GM23338 (cell line): ENCODE measurements around the gene NAALADL2. TPM values are rescaled to one million over a fixed set of nuclear protein-coding genes. Genes with fewer than 3 reads are reported as not detected.

Experiments used
- ATAC-seq: fragments of 200-7000 bp; cut with Tn5 transposase; 3 replicates; pipeline ENCODE4 v1.9.1; 2020
- DNase-seq: peaks from one replicate; pipeline ENCODE4 v3.0.0-alpha.2; 2015; ENCODE audit warnings: low spot score
- H2AFZ ChIP-seq: fragments of 200-600 bp; sonication (generic); 2 replicates; pipeline ENCODE4 v1.8.0; 2016; ENCODE audit warnings: antibody characterized with exemption, mild to moderate bottlenecking, moderate library complexity
- H3F3A ChIP-seq: fragments of 200-600 bp; sonication (generic); replicated peaks from 2 replicates; pipeline ENCODE4 v1.8.0; 2017; ENCODE audit warnings: antibody characterized with exemption, mixed run types, low read depth
- H3K27ac ChIP-seq: fragments of 200-600 bp; sonication (generic); 2 replicates; pipeline ENCODE4 v1.6.1; 2016; ENCODE audit warnings: low read depth
- H3K27me3 ChIP-seq: fragments of 200-600 bp; sonication (generic); 2 replicates; pipeline ENCODE4 v1.8.0; 2016; ENCODE audit warnings: mild to moderate bottlenecking, mixed run types, moderate library complexity; ENCODE audit not compliant: insufficient read depth
- H3K36me3 ChIP-seq: fragments of 200-600 bp; sonication (generic); 2 replicates; pipeline ENCODE4 v1.8.0; 2016; ENCODE audit warnings: mild to moderate bottlenecking; ENCODE audit not compliant: insufficient read depth
- H3K4me1 ChIP-seq: fragments of 200-600 bp; sonication (generic); 2 replicates; pipeline ENCODE4 v1.8.0; 2016; ENCODE audit warnings: mild to moderate bottlenecking, moderate library complexity; ENCODE audit not compliant: insufficient read depth
- H3K4me2 ChIP-seq: fragments of 200-600 bp; sonication (generic); 2 replicates; pipeline ENCODE4 v1.7.1; 2017; ENCODE audit warnings: mixed run types
- H3K4me3 ChIP-seq: fragments of 200-600 bp; sonication (generic); 2 replicates; pipeline ENCODE4 v1.6.1; 2016; ENCODE audit warnings: mixed run types
- H3K79me2 ChIP-seq: fragments of 200-600 bp; sonication (generic); replicated peaks from 2 replicates; pipeline ENCODE4 v1.8.0; 2017; ENCODE audit warnings: mild to moderate bottlenecking; ENCODE audit not compliant: insufficient read depth
- H3K9me2 ChIP-seq: fragments of 200-600 bp; sonication (generic); 2 replicates; pipeline ENCODE4 v1.8.0; 2017; ENCODE audit not compliant: insufficient read depth
- H4K20me1 ChIP-seq: fragments of 200-600 bp; sonication (generic); replicated peaks from 2 replicates; pipeline ENCODE4 v1.8.0; 2017; ENCODE audit warnings: mild to moderate bottlenecking; ENCODE audit not compliant: insufficient read depth
- H3K27ac Mint-ChIP-seq: 2 replicates; pipeline ENCODE4 v1.8.0; 2020; ENCODE audit warnings: inconsistent platforms, mild to moderate bottlenecking, moderate library complexity, mixed read lengths
- H3K27me3 Mint-ChIP-seq: 3 replicates; pipeline ENCODE4 v1.8.0; 2022; ENCODE audit warnings: low read depth, mild to moderate bottlenecking, moderate library complexity, mixed read lengths, inconsistent platforms; ENCODE audit not compliant: insufficient read depth, poor library complexity
- H3K36me3 Mint-ChIP-seq: 3 replicates; pipeline ENCODE4 v1.8.0; 2021; ENCODE audit warnings: low read depth, mild to moderate bottlenecking, inconsistent platforms, moderate library complexity, mixed read lengths
- H3K4me1 Mint-ChIP-seq: 3 replicates; pipeline ENCODE4 v1.8.0; 2020; ENCODE audit warnings: mild to moderate bottlenecking, inconsistent platforms, mixed read lengths
- H3K4me3 Mint-ChIP-seq: 3 replicates; pipeline ENCODE4 v1.8.0; 2021; ENCODE audit warnings: moderate library complexity, mild to moderate bottlenecking, inconsistent platforms, mixed read lengths
- H3K9me3 Mint-ChIP-seq: 3 replicates; pipeline ENCODE4 v1.8.0; 2020; ENCODE audit warnings: moderate library complexity, mild to moderate bottlenecking, inconsistent platforms, mixed read lengths
- CREB1 ChIP-seq: fragments of 250-450 bp; sonication (Bioruptor Pico); IDR thresholded peaks from 2 replicates; pipeline ENCODE4 v1.5.0; 2020; ENCODE audit warnings: low read depth, mild to moderate bottlenecking, moderate library complexity
- EZH2phosphoT487 ChIP-seq: fragments of 200-600 bp; sonication (generic); IDR thresholded peaks from one replicate; pipeline ENCODE4 v1.8.1; 2018; ENCODE audit warnings: antibody characterized with exemption; ENCODE audit not compliant: unreplicated experiment
- JUNB ChIP-seq: IDR thresholded peaks from one replicate; pipeline ENCODE4 v1.6.1; 2016; ENCODE audit warnings: antibody characterized with exemption; ENCODE audit not compliant: unreplicated experiment
- ZNF462 ChIP-seq: fragments of 250-450 bp; sonication (Bioruptor Pico); IDR thresholded peaks from 2 replicates; pipeline ENCODE4 v1.5.0; 2020; ENCODE audit warnings: mild to moderate bottlenecking, moderate library complexity
- polyA plus RNA-seq: library from polyadenylated mRNA; unstranded; fragments of >200 nt; fragmentation: Nextera tagmentation; extraction: Ambion mirVana; gene quantifications from 2 replicates; pipeline ENCODE4 v1.2.1, GENCODE V29; 2016
- total RNA-seq: library from RNA; depleted of rRNA; stranded (reverse); fragments of >200 nt; shearing (Covaris generic); gene quantifications from 2 replicates; pipeline ENCODE4 v1.2.3, GENCODE V29; 2014
- TF ChIP-seq, protein P1 (sequence below): IDR thresholded peaks from 2 replicates; pipeline ENCODE4 v1.6.1; 2016; ENCODE audit warnings: antibody characterized with exemption

NAALADL2 gene
- total and polyA plus RNA-seq, 2 experiments from 2014 or later, result 1.6 to 2.6 TPM

DNA sequence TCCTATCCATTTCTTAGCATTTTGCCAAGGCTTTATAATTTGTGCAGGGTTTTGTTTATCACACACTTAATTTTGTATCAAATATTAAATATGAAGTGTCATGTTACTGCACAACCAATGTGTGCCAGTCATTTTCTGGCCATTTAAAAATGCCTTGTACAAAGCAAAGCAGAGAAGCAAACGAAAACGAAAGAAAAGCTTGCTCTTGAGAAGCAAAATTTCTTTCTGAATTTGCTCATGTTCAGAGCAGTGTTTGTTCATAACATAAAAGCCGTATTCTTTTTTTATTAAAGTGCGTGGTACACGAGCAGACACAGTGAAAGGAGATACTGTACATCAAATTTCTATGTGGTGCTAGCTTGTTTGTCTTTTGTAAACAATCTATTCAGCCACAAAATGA is 792.6 kb downstream of the NAALADL2 start:
- Mint-ChIP-seq H3K36me3 (no peaks in the 10 kb centered on the region), H3K4me1 (no peaks in the 10 kb centered on the region)

More for the DNA sequence above, 792.6 kb downstream of the NAALADL2 start:
- Histone ChIP-seq H4K20me1 (no peaks in the 10 kb centered on the region), H3K4me1 (no peaks in the 10 kb centered on the region), H3K27ac (no peak overlapping the region), H3K4me3 (no peak overlapping the region), H2AFZ (no peak overlapping the region), H3K79me2 (no peaks in the 10 kb centered on the region), H3F3A (no peaks in the 10 kb centered on the region), H3K4me2 (no peak overlapping the region), H3K27me3 (no peaks in the 10 kb centered on the region), H3K9me2 (no peaks in the 10 kb centered on the region), H3K36me3 (no peaks in the 10 kb centered on the region)
- no peaks in the 10 kb centered on the region for H3K27me3 Mint-ChIP-seq
- no peak for ATAC-seq
- no peak for TF ChIP-seq ZNF462 (CRISPR knock-in tag)
- TF ChIP-seq, protein P1, sequence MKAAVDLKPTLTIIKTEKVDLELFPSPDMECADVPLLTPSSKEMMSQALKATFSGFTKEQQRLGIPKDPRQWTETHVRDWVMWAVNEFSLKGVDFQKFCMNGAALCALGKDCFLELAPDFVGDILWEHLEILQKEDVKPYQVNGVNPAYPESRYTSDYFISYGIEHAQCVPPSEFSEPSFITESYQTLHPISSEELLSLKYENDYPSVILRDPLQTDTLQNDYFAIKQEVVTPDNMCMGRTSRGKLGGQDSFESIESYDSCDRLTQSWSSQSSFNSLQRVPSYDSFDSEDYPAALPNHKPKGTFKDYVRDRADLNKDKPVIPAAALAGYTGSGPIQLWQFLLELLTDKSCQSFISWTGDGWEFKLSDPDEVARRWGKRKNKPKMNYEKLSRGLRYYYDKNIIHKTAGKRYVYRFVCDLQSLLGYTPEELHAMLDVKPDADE, result no peak
- TF ChIP-seq EZH2phosphoT487, result no peak
- TF ChIP-seq CREB1 (CRISPR knock-in tag), result no peak
- TF ChIP-seq JUNB, result no peak
- DNase-seq, result no peak
- H3K4me3 Mint-ChIP-seq, result no peak overlapping the region
- no peaks in the 10 kb centered on the region for H3K9me3 Mint-ChIP-seq
- no peak overlapping the region for H3K27ac Mint-ChIP-seq
